ENCODE results near the gene USP9X. TPM values are rescaled to one million over a fixed set of nuclear protein-coding genes. Genes with fewer than 3 reads are reported as not detected.

USP9X gene
- total RNA-seq, 1 donor from 2014 or later = 86.3 TPM

GRCh38 chrX:41122664-41123257 lies 37.5 kb downstream of the USP9X start:
- no peak overlapping the region for H3K4me3 Mint-ChIP-seq (ENCODE audit: unreplicated experiment)
- no peak for DNase-seq (ENCODE audit: low spot score)
- no peaks in the 10 kb centered on the region for H3K36me3 Mint-ChIP-seq (ENCODE audit: low read depth)
- TF ChIP-seq CTCF (IDR thresholded peaks at IDR 0.05) = no peak
- H3K4me1 Mint-ChIP-seq (ENCODE audit: low read depth) = peaks cover 25% of the 10 kb centered on the region
- H3K27ac Mint-ChIP-seq (ENCODE audit: unreplicated experiment) = no peak overlapping the region
- no peaks in the 10 kb centered on the region for H3K9me3 Mint-ChIP-seq (ENCODE audit: low read depth)
- no peaks in the 10 kb centered on the region for H3K27me3 Mint-ChIP-seq (ENCODE audit: low read depth)

DNA sequence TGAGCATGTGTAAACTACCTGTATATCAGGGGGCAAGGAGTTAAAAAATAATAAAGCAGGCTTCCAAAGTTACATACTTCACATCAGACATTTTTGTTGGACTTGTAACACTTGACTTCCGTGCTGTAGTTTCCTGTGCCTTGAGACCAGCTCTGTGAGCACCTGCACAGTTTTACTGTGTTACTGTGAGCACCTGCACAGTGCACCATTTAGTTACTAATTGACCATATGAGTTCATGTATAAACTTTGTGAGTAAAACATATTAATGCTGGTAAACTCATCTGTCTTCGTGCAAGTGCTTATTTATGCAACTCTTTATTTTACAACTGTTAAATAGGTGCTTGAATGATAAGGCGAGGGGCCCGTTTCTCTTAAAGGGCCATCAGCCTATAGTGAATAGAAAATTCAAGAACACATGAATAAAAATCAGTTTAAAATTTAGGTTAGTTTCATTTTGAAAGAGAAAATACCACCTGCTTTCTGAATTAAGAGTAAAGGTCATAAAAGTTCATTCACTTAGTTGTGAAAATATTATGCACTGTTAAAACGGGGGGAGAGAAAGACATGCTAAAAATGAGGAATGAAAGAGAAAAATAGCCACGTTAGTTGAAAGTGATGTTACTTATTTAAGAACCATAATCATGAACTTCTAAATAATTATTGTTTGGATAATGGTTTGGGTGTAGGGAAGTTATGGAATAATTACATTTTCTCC lies 42.4 kb downstream of the USP9X start:
- no peak overlapping the region for H3K27ac Mint-ChIP-seq (ENCODE audit: unreplicated experiment)
- no peak overlapping the region for H3K4me3 Mint-ChIP-seq (ENCODE audit: unreplicated experiment)
- no peak for DNase-seq (ENCODE audit: low spot score)
- TF ChIP-seq CTCF (IDR thresholded peaks at IDR 0.05) = no peak
- peaks cover 7% of the 10 kb centered on the region for H3K4me1 Mint-ChIP-seq (ENCODE audit: low read depth)
- peaks cover 5% of the 10 kb centered on the region for H3K36me3 Mint-ChIP-seq (ENCODE audit: low read depth)
- H3K27me3 Mint-ChIP-seq (ENCODE audit: low read depth) = no peaks in the 10 kb centered on the region
- peaks cover 2% of the 10 kb centered on the region for H3K9me3 Mint-ChIP-seq (ENCODE audit: low read depth)

DNA sequence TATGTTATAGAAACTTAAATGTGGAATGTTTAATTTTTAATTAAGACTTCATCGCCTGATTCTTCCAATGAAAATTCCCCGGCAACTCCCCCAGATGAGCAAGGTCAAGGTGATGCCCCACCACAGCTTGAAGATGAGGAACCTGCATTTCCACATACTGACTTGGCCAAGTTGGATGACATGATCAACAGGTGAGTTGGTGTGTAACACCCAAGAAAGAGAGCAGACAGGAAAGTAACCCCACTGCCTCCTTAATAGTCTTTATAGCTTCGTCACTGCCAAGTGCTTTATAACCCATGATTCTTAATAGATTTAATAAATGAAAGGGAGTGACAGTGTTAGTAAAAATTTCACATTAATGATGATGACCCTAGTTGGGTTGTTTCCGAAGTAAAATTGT lies 43.7 kb downstream of the USP9X start:
- Mint-ChIP-seq H3K27ac (ENCODE audit: unreplicated experiment) (peak overlapping the region; percentile 19), H3K27me3 (ENCODE audit: low read depth) (no peaks in the 10 kb centered on the region), H3K36me3 (ENCODE audit: low read depth) (peaks cover 5% of the 10 kb centered on the region), H3K9me3 (ENCODE audit: low read depth) (peaks cover 2% of the 10 kb centered on the region), H3K4me3 (ENCODE audit: unreplicated experiment) (no peak overlapping the region), H3K4me1 (ENCODE audit: low read depth) (peaks cover 7% of the 10 kb centered on the region)
- DNase-seq (ENCODE audit: low spot score) = no peak
- no peak for TF ChIP-seq CTCF (IDR thresholded peaks at IDR 0.05)

GRCh38 chrX:41131766-41132165 lies 46.5 kb downstream of the USP9X start:
- Mint-ChIP-seq H3K4me3 (ENCODE audit: unreplicated experiment) (no peak overlapping the region), H3K4me1 (ENCODE audit: low read depth) (peaks cover 7% of the 10 kb centered on the region)

DNA sequence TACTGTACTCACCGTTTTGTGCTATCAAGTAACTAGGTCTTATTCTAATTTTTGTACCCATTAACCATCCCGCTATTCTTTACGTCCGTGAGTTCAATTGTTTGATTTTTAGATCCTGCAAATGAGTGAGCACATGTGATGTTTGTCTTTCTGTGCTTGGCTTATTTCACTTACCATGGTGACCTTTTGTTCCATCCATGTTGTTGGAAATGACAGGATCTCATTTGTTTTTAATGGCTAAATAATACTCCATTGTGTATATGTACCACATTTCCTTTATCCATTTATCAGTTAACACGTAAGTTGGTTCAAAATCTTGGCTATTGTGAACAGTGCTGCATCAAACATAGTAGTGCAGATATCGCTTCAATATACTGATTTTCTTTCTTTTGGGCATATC lies 48.3 kb downstream of the USP9X start:
- Mint-ChIP-seq H3K27me3 (ENCODE audit: low read depth) (no peaks in the 10 kb centered on the region), H3K9me3 (ENCODE audit: low read depth) (peaks cover 2% of the 10 kb centered on the region), H3K27ac (ENCODE audit: unreplicated experiment) (no peak overlapping the region), H3K4me1 (ENCODE audit: low read depth) (no peaks in the 10 kb centered on the region), H3K36me3 (ENCODE audit: low read depth) (peaks cover 7% of the 10 kb centered on the region), H3K4me3 (ENCODE audit: unreplicated experiment) (no peak overlapping the region)
- DNase-seq (ENCODE audit: low spot score) = no peak
- no peak for TF ChIP-seq CTCF (IDR thresholded peaks at IDR 0.05)

More at GRCh38 chrX:41131766-41132165, 46.5 kb downstream of the USP9X start:
- Mint-ChIP-seq H3K27me3 (ENCODE audit: low read depth) (no peaks in the 10 kb centered on the region), H3K27ac (ENCODE audit: unreplicated experiment) (no peak overlapping the region), H3K9me3 (ENCODE audit: low read depth) (peaks cover 2% of the 10 kb centered on the region), H3K36me3 (ENCODE audit: low read depth) (peaks cover 7% of the 10 kb centered on the region)
- TF ChIP-seq CTCF (IDR thresholded peaks at IDR 0.05) = no peak
- no peak for DNase-seq (ENCODE audit: low spot score)
